IPS-20b (cell line): ENCODE results near the gene CACNG7.
A peak's percentile ranks its signal among the peaks of the same experiment; 100 is the strongest.

ENCODE experiments used
- H3K27ac ChIP-seq: one replicate; pipeline ENCODE4 v1.5.1; 2013; ENCODE audit warnings: low read length
- H3K27me3 ChIP-seq: 2 replicates; pipeline ENCODE4 v1.6.1; 2013; ENCODE audit warnings: mild to moderate bottlenecking, low read length, inconsistent platforms; ENCODE audit not compliant: insufficient read depth
- H3K36me3 ChIP-seq: 2 replicates; pipeline ENCODE4 v1.6.1; 2013; ENCODE audit warnings: low read depth, mild to moderate bottlenecking, inconsistent platforms, low read length, moderate library complexity; ENCODE audit not compliant: insufficient read depth
- H3K4me1 ChIP-seq: 2 replicates; pipeline ENCODE4 v1.6.1; 2013; ENCODE audit warnings: mild to moderate bottlenecking, control low read depth, inconsistent platforms, low read length, moderate library complexity; ENCODE audit not compliant: insufficient read depth
- H3K4me3 ChIP-seq: 2 replicates; pipeline ENCODE4 v1.5.1; 2013; ENCODE audit warnings: mild to moderate bottlenecking, low read length, inconsistent platforms
- H3K9ac ChIP-seq: 2 replicates; pipeline ENCODE4 v1.6.1; 2013; ENCODE audit warnings: low read depth, mild to moderate bottlenecking, inconsistent platforms, low read length, moderate library complexity
- H3K9me3 ChIP-seq: 2 replicates; pipeline ENCODE4 v1.6.1; 2013; ENCODE audit warnings: mild to moderate bottlenecking, low read depth, low read length, inconsistent platforms; ENCODE audit not compliant: insufficient read depth

The CACNG7 gene

DNA sequence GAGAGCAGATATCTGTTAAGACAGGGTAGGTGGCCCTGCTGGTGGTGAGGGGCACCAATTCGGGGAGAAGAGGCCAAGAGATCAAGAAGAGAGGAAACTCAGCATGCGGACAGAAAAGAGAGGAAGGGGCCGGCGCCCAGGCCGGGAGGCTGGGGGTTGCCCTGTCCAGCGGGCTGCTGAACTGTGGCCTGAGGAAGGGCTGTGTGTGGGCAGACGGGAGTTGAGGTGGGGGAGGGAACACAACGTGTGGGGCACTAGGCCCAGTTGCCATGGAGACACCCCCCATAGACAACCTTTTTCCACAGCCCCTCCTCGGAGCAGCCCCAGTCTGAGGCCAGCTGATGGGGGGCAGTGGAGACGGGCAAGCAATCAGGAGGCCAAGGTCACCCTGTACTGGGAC, 51.1 kb downstream of the CACNG7 start:
- Histone ChIP-seq H3K9me3 (no peaks in the 10 kb centered on the region), H3K4me3 (peak overlapping the region; percentile 84), H3K4me1 (peaks cover 20% of the 10 kb centered on the region; the same call in 1 of the 2 replicates), H3K27ac (peak overlapping the region; percentile 80), H3K36me3 (peaks cover 13% of the 10 kb centered on the region; the same call in 1 of the 2 replicates), H3K27me3 (peaks cover 74% of the 10 kb centered on the region), H3K9ac (peak overlapping the region; percentile 82; the same call in 1 of the 2 replicates)

DNA sequence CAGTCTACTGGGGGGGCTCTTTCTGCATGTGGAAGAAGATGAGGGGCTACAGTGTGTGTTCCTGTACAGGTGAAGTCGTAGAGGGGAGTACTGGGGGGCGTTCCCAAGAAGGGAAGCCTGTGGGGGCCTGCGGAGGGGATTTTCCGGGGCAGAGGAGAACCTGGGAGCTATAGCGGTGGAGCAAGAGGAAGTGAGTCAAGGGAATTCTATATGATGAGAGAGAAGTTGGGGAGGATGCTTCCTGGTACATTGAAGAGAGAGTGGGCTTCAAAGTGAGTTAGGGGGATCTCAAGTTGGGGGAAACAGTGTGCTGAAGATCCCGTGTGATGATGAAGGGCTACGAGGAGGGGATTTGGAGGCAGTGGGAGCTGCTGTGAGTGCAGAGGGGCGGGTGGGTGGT, 51.8 kb downstream of the CACNG7 start:
- Histone ChIP-seq H3K9ac (peak overlapping the region; percentile 82; the same call in 1 of the 2 replicates), H3K9me3 (no peaks in the 10 kb centered on the region), H3K4me3 (peak overlapping the region; percentile 84), H3K4me1 (peaks cover 20% of the 10 kb centered on the region; the same call in 1 of the 2 replicates), H3K36me3 (peaks cover 19% of the 10 kb centered on the region; the same call in 1 of the 2 replicates), H3K27me3 (peaks cover 78% of the 10 kb centered on the region), H3K27ac (no peak overlapping the region)

DNA sequence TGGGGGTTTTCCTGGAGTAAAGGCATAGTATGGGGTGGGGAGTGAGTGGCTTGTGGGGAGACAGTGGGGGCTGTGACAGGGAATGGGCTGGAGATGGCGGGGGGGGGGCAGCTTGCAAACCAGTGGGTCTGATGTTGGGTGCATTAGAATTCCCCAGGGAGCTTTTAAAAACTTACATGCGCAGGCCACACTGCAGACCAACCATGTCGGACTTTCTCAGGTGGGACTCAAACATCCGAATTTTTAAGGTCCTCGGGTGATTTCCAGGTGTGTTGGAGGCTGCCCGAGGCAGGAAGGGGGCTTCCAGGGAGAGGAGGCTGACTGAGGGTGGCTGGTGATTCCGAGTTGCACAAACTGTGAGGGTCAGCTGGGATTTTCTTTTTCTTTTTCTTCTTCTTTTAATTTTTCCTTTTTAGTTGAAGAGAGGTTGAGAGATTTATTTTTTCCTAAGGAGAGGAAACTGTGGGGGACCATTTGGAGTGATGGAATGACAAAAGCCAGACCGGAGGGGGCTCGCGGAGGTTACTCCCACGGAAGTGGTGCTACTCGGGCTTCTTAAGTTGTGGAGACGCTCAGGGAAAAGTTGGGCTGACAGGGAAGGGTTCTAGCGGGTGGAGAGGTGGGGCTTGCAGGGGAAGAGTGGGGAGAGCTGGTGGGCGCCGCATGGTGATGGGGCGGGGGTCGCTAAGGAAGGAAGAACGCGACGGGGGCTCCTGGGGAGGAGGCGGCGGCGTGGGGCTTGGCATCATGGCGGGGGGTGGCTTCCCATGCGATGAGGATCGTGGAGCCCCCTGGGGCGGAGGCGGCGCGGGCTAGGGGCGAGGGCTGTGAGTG, 52.7 kb downstream of the CACNG7 start:
- H3K9ac ChIP-seq = peak overlapping the region; percentile 53; the same call in 1 of the 2 replicates
- H3K4me3 ChIP-seq = peak overlapping the region; percentile 84
- no peaks in the 10 kb centered on the region for H3K9me3 ChIP-seq
- peaks cover 78% of the 10 kb centered on the region for H3K27me3 ChIP-seq
- H3K36me3 ChIP-seq = peaks cover 19% of the 10 kb centered on the region; the same call in 1 of the 2 replicates
- H3K4me1 ChIP-seq = peaks cover 14% of the 10 kb centered on the region; the same call in 1 of the 2 replicates
- H3K27ac ChIP-seq = no peak overlapping the region

DNA sequence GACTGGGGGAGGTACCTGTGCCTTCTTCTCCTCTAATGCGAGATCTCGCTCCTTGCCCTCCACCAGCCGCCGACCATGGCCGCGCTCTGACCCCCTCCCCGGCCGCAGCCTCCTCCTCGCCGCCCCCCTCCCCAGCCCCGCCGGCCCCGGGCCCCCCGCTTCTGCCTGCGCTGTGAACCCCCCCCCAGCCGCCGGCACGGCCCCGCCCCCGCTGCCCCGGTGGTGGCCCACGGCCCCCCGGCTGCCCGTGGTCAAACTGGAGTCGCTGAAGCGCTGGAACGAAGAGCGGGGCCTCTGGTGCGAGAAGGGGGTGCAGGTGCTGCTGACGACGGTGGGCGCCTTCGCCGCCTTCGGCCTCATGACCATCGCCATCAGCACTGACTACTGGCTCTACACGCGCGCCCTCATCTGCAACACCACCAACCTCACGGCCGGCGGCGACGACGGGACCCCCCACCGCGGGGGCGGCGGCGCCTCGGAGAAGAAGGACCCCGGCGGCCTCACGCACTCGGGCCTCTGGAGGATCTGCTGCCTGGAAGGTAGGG, 53.9 kb downstream of the CACNG7 start, which contains the start of gene CACNG8:
TSS of gene CACNG8 (plus strand) at position 51 of the 545 bp plus-strand sequence.
- Histone ChIP-seq H3K27me3 (peaks cover 69% of the 10 kb centered on the region), H3K4me1 (peaks cover 7% of the 10 kb centered on the region; the same call in 1 of the 2 replicates), H3K27ac (no peak within 1 kb of the TSS), H3K36me3 (peaks cover 22% of the 10 kb centered on the region; the same call in 1 of the 2 replicates), H3K9ac (peak within 1 kb of the TSS; percentile 53; the same call in 1 of the 2 replicates), H3K4me3 (peak within 1 kb of the TSS; percentile 84), H3K9me3 (no peaks in the 10 kb centered on the region)

DNA sequence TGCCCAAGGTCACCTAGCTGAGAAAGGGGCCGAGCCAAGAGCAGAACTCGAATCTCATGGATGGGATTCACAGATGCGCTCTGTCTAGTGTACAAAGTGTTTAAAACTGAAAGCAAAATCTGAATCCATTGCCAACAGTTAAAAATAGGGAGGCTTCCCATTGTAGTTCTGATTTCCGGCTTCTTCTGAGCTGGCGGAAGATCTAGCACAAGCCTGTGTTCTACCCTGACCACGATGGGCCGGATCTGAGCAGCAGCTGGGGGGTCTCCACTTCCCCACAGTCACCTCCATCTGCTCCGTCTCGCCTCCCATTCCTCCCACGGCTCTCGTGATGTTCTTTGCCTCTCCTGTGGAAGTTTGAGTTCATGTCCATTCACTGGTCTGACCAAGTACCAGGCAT, 56.0 kb downstream of the CACNG7 start:
- no peak overlapping the region for H3K4me3 ChIP-seq
- peaks cover 52% of the 10 kb centered on the region for H3K27me3 ChIP-seq
- H3K9ac ChIP-seq = no peak overlapping the region
- H3K36me3 ChIP-seq = peaks cover 28% of the 10 kb centered on the region; the same call in 1 of the 2 replicates
- peaks cover 1% of the 10 kb centered on the region; the same call in 1 of the 2 replicates for H3K4me1 ChIP-seq
- H3K27ac ChIP-seq = no peak overlapping the region
- no peaks in the 10 kb centered on the region for H3K9me3 ChIP-seq

DNA sequence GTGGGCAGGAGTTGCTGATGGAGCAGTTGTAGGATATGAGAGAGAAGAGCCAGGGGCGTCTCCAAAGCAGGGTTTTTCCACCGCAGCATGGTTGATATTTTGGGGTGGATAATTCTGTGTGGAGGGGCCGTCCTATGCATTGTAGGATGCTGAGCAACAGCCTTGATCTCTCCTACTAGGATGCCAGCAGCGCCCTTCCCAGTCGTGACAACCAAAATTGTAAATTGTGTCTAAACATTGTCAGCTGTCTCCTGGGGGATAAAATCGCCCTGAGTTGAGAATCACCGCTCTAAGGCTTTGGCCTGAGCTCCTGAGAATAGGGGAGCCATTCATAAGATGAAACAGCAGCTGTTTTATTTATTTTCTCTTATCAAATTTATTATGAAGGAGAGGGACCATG, 57.9 kb downstream of the CACNG7 start:
- Histone ChIP-seq H3K27me3 (peaks cover 33% of the 10 kb centered on the region), H3K4me1 (no peaks in the 10 kb centered on the region), H3K9me3 (no peaks in the 10 kb centered on the region), H3K36me3 (peaks cover 28% of the 10 kb centered on the region; the same call in 1 of the 2 replicates), H3K9ac (no peak overlapping the region), H3K4me3 (no peak overlapping the region), H3K27ac (no peak overlapping the region)

DNA sequence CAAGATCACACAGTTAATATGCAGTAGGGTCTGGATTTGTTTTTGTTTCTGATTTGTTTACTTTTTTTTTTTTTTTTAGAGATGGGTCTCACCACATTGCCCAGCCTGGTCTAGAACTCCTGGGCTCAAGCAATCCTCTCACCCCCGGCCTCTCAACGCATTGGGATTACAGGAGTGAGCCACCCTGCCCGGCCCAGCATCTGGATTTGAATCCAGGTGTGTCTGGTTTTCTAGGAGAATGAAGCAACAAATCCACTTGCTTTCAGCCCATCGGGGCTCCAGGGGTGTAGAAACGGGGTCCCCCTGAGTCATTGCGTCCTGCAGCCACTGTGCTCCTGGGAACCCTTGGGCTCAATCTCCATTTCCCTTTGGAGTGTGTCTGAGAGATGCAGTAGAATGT, 60.3 kb downstream of the CACNG7 start:
- Histone ChIP-seq H3K27ac (no peak overlapping the region), H3K4me3 (no peak overlapping the region), H3K9me3 (no peaks in the 10 kb centered on the region), H3K36me3 (peaks cover 35% of the 10 kb centered on the region; the same call in 1 of the 2 replicates), H3K9ac (no peak overlapping the region), H3K27me3 (peaks cover 12% of the 10 kb centered on the region), H3K4me1 (no peaks in the 10 kb centered on the region)

DNA sequence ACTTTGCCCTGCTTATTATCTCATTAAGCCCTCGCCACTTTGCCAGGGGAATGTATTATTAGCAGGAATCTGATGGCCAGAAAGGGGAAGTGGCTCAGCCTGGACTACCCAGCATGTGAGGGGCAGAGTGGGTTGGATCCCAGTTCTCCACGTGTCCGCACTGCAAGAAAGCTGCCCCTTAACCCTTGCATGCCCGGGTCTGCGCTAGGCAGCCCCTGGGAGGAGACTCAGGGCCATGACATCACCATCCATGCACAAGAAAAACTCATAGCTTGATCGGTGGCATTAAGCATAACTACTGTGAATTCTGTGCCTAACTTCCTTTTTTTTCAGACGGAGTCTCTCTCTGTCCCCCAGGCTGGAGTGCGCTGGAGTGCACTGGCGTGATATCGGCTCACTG, 62.6 kb downstream of the CACNG7 start:
- Histone ChIP-seq H3K27ac (no peak overlapping the region), H3K4me3 (no peak overlapping the region), H3K9ac (no peak overlapping the region), H3K36me3 (peaks cover 22% of the 10 kb centered on the region; the same call in 1 of the 2 replicates), H3K4me1 (no peaks in the 10 kb centered on the region), H3K27me3 (no peaks in the 10 kb centered on the region; the same call in 1 of the 2 replicates), H3K9me3 (no peaks in the 10 kb centered on the region)

DNA sequence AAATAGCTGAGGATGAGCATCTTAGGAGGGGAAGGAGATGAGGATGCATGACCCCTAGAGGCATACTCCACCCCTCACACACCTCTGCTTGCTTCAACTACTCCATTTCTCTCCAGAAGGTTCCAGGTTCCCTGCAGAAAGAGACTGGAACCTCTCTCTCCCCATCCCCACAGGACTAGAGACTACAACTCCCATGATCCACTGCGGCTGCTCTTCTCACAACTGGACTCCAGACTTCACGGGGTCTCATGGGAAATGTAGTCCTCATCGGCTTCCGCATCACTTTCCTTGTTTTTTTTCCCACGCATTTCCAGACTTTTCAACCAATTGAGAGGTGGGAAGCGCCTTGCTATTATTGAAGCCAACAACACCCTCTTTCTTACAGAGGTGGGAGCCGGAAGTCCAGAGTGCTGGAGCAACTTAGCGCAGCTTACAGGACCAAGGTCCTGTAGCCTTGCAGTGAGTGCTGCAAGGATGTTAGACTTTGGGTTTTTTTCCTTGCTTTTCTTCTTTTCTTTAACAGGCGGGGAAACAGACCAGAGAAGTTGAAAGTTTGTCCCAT, 68.4 kb downstream of the CACNG7 start:
- Histone ChIP-seq H3K36me3 (peaks cover 11% of the 10 kb centered on the region; the same call in 1 of the 2 replicates), H3K4me1 (peaks cover 3% of the 10 kb centered on the region; the same call in 1 of the 2 replicates), H3K9me3 (no peaks in the 10 kb centered on the region), H3K4me3 (peak overlapping the region; percentile 75), H3K27me3 (peaks cover 12% of the 10 kb centered on the region), H3K27ac (no peak overlapping the region), H3K9ac (peak overlapping the region; percentile 34; the same call in 1 of the 2 replicates)

DNA sequence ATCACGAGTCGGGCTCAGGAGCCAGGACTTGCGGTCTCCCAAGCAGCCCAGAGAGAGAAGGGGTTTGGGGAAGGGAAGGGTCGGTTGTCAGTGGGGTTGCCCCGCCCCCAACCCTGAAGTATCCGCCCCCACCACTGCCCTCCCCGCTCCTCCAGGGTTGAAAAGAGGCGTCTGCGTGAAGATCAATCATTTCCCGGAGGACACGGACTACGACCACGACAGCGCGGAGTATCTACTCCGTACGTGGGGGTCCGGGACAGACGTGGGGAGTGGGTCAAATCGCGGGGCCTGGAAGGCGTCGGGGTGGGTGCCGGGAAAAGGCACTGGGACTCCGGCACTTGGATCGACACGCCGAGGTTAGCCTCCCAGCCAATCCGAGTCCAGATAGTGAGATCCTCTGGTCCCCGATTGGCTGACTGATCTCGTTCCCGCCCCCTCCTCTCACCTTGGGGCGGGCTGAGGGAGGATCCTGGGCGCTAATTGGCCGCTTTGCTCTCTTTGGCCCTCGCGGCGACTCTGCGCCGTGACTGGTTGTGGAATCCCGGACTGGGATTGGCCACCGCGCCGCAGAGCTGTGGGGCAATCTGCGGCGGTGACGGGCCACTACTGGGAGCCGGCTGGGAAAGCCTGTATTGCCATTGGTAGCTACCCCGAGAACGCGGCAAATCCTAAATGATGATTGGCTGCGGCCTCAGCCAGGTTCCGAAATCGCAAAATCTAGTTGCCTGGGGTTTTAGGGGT, 69.1 kb downstream of the CACNG7 start:
- Histone ChIP-seq H3K4me3 (peak overlapping the region; percentile 75), H3K9me3 (no peaks in the 10 kb centered on the region)

More for the DNA sequence above, 69.1 kb downstream of the CACNG7 start:
- Histone ChIP-seq H3K9ac (peak overlapping the region; percentile 69; the same call in 1 of the 2 replicates), H3K4me1 (peaks cover 3% of the 10 kb centered on the region; the same call in 1 of the 2 replicates), H3K36me3 (peaks cover 6% of the 10 kb centered on the region; the same call in 1 of the 2 replicates), H3K27me3 (peaks cover 13% of the 10 kb centered on the region), H3K27ac (no peak overlapping the region)
